ENCODE data around the gene PRKD3.
A peak's percentile ranks its signal among the peaks of the same experiment; 100 is the strongest.

Gene PRKD3

DNA sequence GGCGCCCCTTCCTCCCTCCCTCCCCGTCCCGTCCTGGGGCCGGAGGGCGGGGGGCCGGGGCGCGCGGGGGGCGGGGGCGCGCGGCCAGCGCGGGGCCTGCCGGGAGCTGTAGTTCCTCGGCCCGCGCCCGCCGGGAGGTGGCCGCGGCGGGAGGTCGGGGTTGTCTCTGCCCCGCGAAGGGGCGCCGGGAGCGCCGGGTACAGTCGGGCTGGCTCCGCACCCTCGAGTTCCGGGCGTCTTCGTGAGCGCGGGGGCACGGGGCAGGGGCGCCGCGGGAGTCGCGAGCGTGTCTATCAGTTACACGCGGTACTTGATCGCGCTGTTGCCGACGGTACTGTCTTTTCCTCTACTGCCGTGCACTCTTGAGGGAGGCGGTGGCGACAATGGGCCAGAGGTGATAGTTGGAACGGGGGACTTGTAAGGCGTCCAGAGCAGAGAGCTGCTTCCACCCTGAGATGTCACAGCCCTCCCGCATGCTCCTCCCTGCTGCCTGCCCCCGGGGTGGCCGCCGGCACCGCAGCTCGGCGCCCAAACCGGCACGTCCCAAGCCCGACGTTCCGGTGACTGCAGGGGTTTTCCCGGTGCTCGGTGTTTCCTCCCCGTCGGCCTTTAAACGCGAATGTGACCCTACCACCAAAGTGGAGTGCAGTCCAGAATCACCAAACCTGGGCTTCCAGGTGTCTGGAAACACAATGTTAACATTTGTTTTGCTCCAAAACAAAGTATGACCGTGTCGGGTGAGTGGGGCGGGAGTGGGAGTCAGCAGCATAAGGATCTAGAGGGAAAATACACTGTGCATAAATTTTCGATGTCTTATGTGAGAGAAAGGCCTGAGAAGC is at the start of gene PRKD3:
TSS of gene PRKD3 (minus strand) at position 48 of the 839 bp plus-strand sequence. CDS start 8,309 bp downstream, outside the sequence.
- TF ChIP-seq, protein P1, sequence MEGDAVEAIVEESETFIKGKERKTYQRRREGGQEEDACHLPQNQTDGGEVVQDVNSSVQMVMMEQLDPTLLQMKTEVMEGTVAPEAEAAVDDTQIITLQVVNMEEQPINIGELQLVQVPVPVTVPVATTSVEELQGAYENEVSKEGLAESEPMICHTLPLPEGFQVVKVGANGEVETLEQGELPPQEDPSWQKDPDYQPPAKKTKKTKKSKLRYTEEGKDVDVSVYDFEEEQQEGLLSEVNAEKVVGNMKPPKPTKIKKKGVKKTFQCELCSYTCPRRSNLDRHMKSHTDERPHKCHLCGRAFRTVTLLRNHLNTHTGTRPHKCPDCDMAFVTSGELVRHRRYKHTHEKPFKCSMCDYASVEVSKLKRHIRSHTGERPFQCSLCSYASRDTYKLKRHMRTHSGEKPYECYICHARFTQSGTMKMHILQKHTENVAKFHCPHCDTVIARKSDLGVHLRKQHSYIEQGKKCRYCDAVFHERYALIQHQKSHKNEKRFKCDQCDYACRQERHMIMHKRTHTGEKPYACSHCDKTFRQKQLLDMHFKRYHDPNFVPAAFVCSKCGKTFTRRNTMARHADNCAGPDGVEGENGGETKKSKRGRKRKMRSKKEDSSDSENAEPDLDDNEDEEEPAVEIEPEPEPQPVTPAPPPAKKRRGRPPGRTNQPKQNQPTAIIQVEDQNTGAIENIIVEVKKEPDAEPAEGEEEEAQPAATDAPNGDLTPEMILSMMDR (IDR thresholded peaks at IDR 0.05; ENCODE audit: extremely low read depth, insufficient read depth, missing control alignments), result no peak
- peak; percentile 90 for DNase-seq (ENCODE audit: low spot score)
- in situ Hi-C loops (cut with MboI; ENCODE audit: low pct_unique_long_range_greater_than_20kb, low sequenced_read_pairs, unreplicated experiment), result no loop called here

DNA sequence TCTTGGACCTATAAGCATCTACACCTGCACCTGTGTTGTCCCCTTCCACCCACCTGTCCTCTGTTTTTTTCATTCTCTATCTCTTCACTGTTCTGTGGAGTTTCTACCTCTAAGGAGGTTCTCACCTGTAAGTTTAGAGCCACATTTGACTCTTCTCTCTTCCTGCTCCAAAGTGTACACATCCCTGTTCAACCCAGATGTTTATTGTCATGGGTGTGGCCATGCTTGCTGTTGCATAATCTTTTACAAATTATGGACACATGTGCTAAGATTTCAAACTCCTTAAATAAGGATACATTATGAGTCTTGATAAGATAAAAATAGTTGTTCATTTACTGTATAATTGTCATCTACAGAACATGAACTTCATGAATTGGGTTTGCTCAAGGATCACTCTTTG is 47.4 kb upstream of the PRKD3 start:
- TF ChIP-seq, protein P1 (IDR thresholded peaks at IDR 0.05; ENCODE audit: extremely low read depth, insufficient read depth, missing control alignments), result no peak
- no peak for DNase-seq (ENCODE audit: low spot score)

GRCh38 chr2:37370666-37371065 is 46.0 kb upstream of the PRKD3 start:
- TF ChIP-seq, protein P1 (IDR thresholded peaks at IDR 0.05; ENCODE audit: extremely low read depth, insufficient read depth, missing control alignments), result no peak
- DNase-seq (ENCODE audit: low spot score), result no peak
- in situ Hi-C loops (cut with MboI; ENCODE audit: low pct_unique_long_range_greater_than_20kb, low sequenced_read_pairs, unreplicated experiment), result no loop called here

More for the DNA sequence above, 47.4 kb upstream of the PRKD3 start:
- in situ Hi-C loops (cut with MboI; ENCODE audit: low pct_unique_long_range_greater_than_20kb, low sequenced_read_pairs, unreplicated experiment), result no loop called here

- TF ChIP-seq, protein P1 (IDR thresholded peaks at IDR 0.05; ENCODE audit: extremely low read depth, insufficient read depth, missing control alignments), result no peak
- DNase-seq (ENCODE audit: low spot score), result no peak
- in situ Hi-C loops (cut with MboI; ENCODE audit: low pct_unique_long_range_greater_than_20kb, low sequenced_read_pairs, unreplicated experiment), result no loop called here
Measured at GRCh38 chr2:37367984-37368383, 43.4 kb upstream of the PRKD3 start.

DNA sequence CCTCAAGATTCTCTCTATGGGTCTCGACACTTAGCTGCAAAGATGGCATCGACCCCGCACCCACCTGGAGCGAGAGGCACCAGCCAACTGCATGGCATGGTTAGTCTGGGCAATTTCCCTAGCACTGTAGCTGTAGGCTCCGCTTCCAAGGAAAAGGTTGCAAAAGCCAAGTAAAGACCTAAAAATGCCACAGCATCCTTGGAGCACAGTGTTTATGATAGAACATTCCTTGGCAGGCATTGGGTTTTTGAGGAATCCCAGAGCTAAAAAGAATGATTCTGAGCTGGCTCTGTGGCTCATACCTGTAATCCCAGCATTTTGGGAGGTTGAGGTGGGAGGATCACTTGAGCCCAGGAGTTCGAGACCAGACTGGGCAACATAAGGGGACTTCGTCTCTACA is 42.7 kb upstream of the PRKD3 start:
- no peak for DNase-seq (ENCODE audit: low spot score)
- TF ChIP-seq, protein P1 (IDR thresholded peaks at IDR 0.05; ENCODE audit: extremely low read depth, insufficient read depth, missing control alignments), result no peak
- in situ Hi-C loops (cut with MboI; ENCODE audit: low pct_unique_long_range_greater_than_20kb, low sequenced_read_pairs, unreplicated experiment), result no loop called here

DNA sequence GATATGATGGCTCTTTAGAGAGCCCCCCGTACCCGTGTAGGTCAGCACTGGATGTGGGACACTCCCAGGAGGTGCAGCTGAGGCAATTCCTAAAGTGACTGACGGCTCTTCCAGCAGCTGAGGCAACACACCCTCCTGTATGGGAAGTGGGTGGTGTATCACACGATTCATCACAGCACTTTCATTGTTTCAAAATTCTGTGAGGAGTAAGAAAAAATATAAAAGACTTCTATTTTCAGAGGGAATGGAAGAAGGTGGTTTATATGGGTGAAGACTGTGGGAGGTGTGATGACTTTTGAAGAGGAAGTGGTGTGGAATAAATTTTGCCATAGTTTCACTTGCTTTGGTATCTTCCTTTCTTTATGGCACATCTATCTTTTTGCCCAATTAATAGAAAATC is 42.1 kb upstream of the PRKD3 start:
- in situ Hi-C loops (cut with MboI; ENCODE audit: low pct_unique_long_range_greater_than_20kb, low sequenced_read_pairs, unreplicated experiment), result no loop called here
- TF ChIP-seq, protein P1 (IDR thresholded peaks at IDR 0.05; ENCODE audit: extremely low read depth, insufficient read depth, missing control alignments), result no peak
- no peak for DNase-seq (ENCODE audit: low spot score)
